Epithelial cell of proximal tubule (primary cell): Measurements from ENCODE around the gene MRE11. TPM values are rescaled to one million over a fixed set of nuclear protein-coding genes. Genes with fewer than 3 reads are reported as not detected.
A peak's percentile ranks its signal among the peaks of the same experiment; 100 is the strongest.

Source experiments
- DNase-seq: peaks from one replicate; pipeline ENCODE4 v3.0.0-alpha.2; 2011; ENCODE audit warnings: low read depth
- H3K4me3 ChIP-seq: 2 replicates; pipeline ENCODE4 v1.5.1; 2011; ENCODE audit warnings: low read depth, mild to moderate bottlenecking, low read length
- CTCF ChIP-seq: conservative IDR thresholded peaks from 2 replicates; pipeline ENCODE4 v1.5.1; 2012; ENCODE audit warnings: low read depth, mild to moderate bottlenecking, low read length
- total RNA-seq: library from RNA; depleted of rRNA; stranded (reverse); fragments of >200 nt; gene quantifications from 2 replicates; pipeline ENCODE4 v1.2.3, GENCODE V29; 2015

Gene MRE11
- total RNA-seq, 1 donor from 2014 or later = 13.7 TPM

- H3K4me3 ChIP-seq = no peak overlapping the region
- no peak for TF ChIP-seq CTCF
- no peak for DNase-seq
Measured at GRCh38 chr11:94405062-94405833, 88.4 kb downstream of the MRE11 start.

GRCh38 chr11:94402355-94402754 lies 91.3 kb downstream of the MRE11 start:
- H3K4me3 ChIP-seq = no peak overlapping the region
- no peak for TF ChIP-seq CTCF
- no peak for DNase-seq

- TF ChIP-seq CTCF = no peak
- no peak for DNase-seq
- peak overlapping the region; percentile 37 for H3K4me3 ChIP-seq
Measured at GRCh38 chr11:94401773-94402265, 91.8 kb downstream of the MRE11 start.

GRCh38 chr11:94400839-94401772 lies 92.5 kb downstream of the MRE11 start, which contains the start of gene GPR83:
Gene GPR83 (minus strand): TSS chr11:94401419. CDS start chr11:94401247, 172 bp downstream.
- no peak for TF ChIP-seq CTCF
- DNase-seq = no peak

GRCh38 chr11:94400457-94400838 lies 93.2 kb downstream of the MRE11 start:
- H3K4me3 ChIP-seq = no peak overlapping the region
- TF ChIP-seq CTCF = no peak
- DNase-seq = no peak

More at GRCh38 chr11:94400839-94401772, 92.5 kb downstream of the MRE11 start, which contains the start of gene GPR83:
- peak within 1 kb of the TSS; percentile 37 for H3K4me3 ChIP-seq

- no peak for TF ChIP-seq CTCF
- no peak overlapping the region for H3K4me3 ChIP-seq
- DNase-seq = no peak
Measured at GRCh38 chr11:94400050-94400449, 93.6 kb downstream of the MRE11 start.
